Right lobe of liver (tissue), 4 donors: ENCODE data around the gene ARHGAP22.

Source experiments
- CTCF ChIP-seq, 4 donors: fragments of 200-600 bp in 3 of 4; fragments of 450-650 bp in 1 of 4; IDR thresholded peaks; one replicate each; pipeline versions ENCODE4 v1.5.1 to v1.8.0; 2016 to 2022; ENCODE audit warnings: antibody characterized with exemption in 4 of 4, mild to moderate bottlenecking in 2 of 4
- POLR2A ChIP-seq: fragments of 450-650 bp; IDR thresholded peaks from one replicate; pipeline ENCODE4 v1.6.1; 2017; ENCODE audit warnings: antibody characterized with exemption, mild to moderate bottlenecking
- donor health status: DM: no; HTN: no; CAD: no.
- donor health status: DM: no; HTN: no; CAD: no.
- donor health status: DM: no; HTN: yes; CAD: no.

GRCh38 chr10:48400129-48400849, 204.6 kb downstream of the ARHGAP22 start:
- TF ChIP-seq CTCF (IDR thresholded peaks at IDR 0.05) (no peak), POLR2A (no peak)
